Left forelimb (tissue), 1 donor: ENCODE results near the gene SLC13A3.

Source experiments
- DNase-seq: peaks from one replicate; pipeline ENCODE4 v3.0.0-alpha.2; 2018; ENCODE audit warnings: low spot score

The SLC13A3 gene

GRCh38 chr20:46555370-46555956 is 95.8 kb downstream of the SLC13A3 start:
- no peak for DNase-seq

- no peak for DNase-seq
Measured at GRCh38 chr20:46554828-46555227, 96.4 kb downstream of the SLC13A3 start.

GRCh38 chr20:46553926-46554325 is 97.3 kb downstream of the SLC13A3 start:
- DNase-seq: no peak

GRCh38 chr20:46552460-46553420 is 98.5 kb downstream of the SLC13A3 start:
- DNase-seq: no peak

- no peak for DNase-seq
Measured at GRCh38 chr20:46551522-46552381, 99.5 kb downstream of the SLC13A3 start.

GRCh38 chr20:46550461-46550860 is 100.8 kb downstream of the SLC13A3 start, which contains the start of gene OCSTAMP:
OCSTAMP (minus strand) TSS chr20:46550654; CDS start chr20:46550560, 94 bp downstream.
- DNase-seq: no peak

GRCh38 chr20:46549188-46549972 is 101.9 kb downstream of the SLC13A3 start:
- DNase-seq: no peak

- DNase-seq: no peak
Measured at GRCh38 chr20:46548688-46549087, 102.6 kb downstream of the SLC13A3 start.

GRCh38 chr20:46547995-46548394 is 103.3 kb downstream of the SLC13A3 start:
- DNase-seq: no peak

GRCh38 chr20:46546936-46547335 is 104.3 kb downstream of the SLC13A3 start:
- no peak for DNase-seq

- no peak for DNase-seq
Measured at GRCh38 chr20:46546298-46546697, 105.0 kb downstream of the SLC13A3 start.

GRCh38 chr20:46545827-46546138 is 105.5 kb downstream of the SLC13A3 start:
- DNase-seq: no peak

- DNase-seq: no peak
Measured at GRCh38 chr20:46545077-46545826, 106.0 kb downstream of the SLC13A3 start.

- DNase-seq: no peak
Measured at GRCh38 chr20:46544576-46544975, 106.7 kb downstream of the SLC13A3 start.

GRCh38 chr20:46543959-46544358 is 107.3 kb downstream of the SLC13A3 start:
- no peak for DNase-seq

GRCh38 chr20:46543033-46543432 is 108.2 kb downstream of the SLC13A3 start:
- DNase-seq: no peak

GRCh38 chr20:46541229-46541935 is 109.9 kb downstream of the SLC13A3 start:
- no peak for DNase-seq

GRCh38 chr20:46539113-46539512 is 112.1 kb downstream of the SLC13A3 start:
- no peak for DNase-seq

- DNase-seq: no peak
Measured at GRCh38 chr20:46530640-46531039, 120.6 kb downstream of the SLC13A3 start.

GRCh38 chr20:46523696-46524328 is 127.4 kb downstream of the SLC13A3 start:
- no peak for DNase-seq
